ENCODE data around the gene EXTL2. TPM values are rescaled to one million over a fixed set of nuclear protein-coding genes. Genes with fewer than 3 reads are reported as not detected.
"Not testable (repeated sequence)": the region's sequence is repeated elsewhere in the genome, so short reads cannot be mapped to it uniquely, and the experiment has no call there.

Gene EXTL2
- total RNA-seq, 1 experiment from 2014 or later, result 15.2 TPM

DNA sequence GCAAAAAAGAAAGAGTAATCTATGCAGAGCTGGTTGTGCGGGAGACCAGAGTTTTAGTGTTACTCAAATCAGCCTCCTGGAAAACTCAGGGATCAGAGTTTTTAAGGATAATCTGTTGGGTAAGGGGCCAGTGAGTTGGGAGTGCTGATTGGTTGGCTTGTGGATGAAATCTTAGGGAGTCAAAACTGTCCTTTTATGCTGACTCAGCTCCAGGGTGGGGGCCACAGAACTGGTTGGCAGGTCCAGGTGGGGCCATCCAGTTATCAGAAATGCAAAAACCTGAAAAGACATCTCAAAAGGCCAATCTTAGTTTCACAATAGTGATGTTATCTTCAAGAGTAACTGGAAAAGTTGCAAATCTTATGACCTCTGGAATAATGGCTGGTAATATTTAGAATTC, 3.3 kb downstream of the EXTL2 start:
- CTCF ChIA-PET, result interaction anchor here (0.6 to 0.7 kb wide), 2 partner anchors 23 kb away, joined by 3 read pairs; no protein-coding TSS in a partner anchor
- Mint-ChIP-seq H3K4me3 (ENCODE audit: unreplicated experiment) (no peak overlapping the region), H3K36me3 (ENCODE audit: insufficient read depth, unreplicated experiment) (peaks cover 20% of the 10 kb centered on the region), H3K9me3 (ENCODE audit: unreplicated experiment) (peaks cover 8% of the 10 kb centered on the region), H3K4me1 (ENCODE audit: insufficient read depth, unreplicated experiment) (peaks cover 6% of the 10 kb centered on the region), H3K27me3 (ENCODE audit: insufficient read depth, unreplicated experiment) (no peaks in the 10 kb centered on the region), H3K27ac (ENCODE audit: low read depth, unreplicated experiment) (no peak overlapping the region)
- DNase-seq (ENCODE audit: unreplicated experiment), result no peak
- intact Hi-C loops (cut with micrococcal nuclease), result loop anchor here (10.0 kb wide), 1 partner anchor 757 kb away; the partner anchor contains the start of genes SASS6 and TRMT13
- no TSS peak for BruUV-seq (replicated peaks)
- POLR2A ChIA-PET, result interaction anchor here (0.6 kb wide), 1 partner anchor 44 kb away, joined by 3 read pairs; no protein-coding TSS in a partner anchor
- TF ChIP-seq CTCF (IDR thresholded peaks at IDR 0.05; ENCODE audit: unreplicated experiment), result no peak

DNA sequence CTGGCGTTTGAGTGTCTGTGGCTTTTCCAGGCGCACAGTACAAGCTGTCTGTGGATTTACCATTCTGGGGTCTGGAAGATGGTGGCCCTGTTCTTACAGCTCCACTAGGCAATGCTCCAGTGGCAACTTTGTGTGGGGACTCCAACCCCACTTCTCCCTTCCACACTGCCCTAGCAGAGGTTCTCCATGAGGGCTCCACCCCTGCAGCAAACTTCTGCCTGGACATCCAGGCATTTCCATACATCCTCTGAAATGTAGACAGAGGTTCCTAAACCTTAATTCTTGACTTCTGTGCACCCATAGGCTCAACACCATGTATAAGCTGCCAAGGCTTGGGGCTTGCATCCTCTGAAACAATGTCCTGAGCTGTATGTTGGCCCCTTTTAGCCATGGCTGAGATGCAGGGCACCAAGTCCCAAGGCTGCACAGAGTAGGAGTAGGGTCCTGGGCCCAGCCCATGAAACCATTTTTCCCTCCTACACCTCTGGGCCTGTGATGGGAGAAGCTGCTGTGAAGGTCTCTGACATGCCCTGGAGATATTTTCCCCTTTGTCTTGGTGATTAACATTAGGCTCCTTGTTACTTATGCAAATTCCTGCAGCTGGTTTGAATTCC, 4.7 kb downstream of the EXTL2 start:
- H3K4me3 Mint-ChIP-seq (ENCODE audit: unreplicated experiment); H3K4me1 Mint-ChIP-seq (ENCODE audit: insufficient read depth, unreplicated experiment); DNase-seq (ENCODE audit: unreplicated experiment); H3K27me3 Mint-ChIP-seq (ENCODE audit: insufficient read depth, unreplicated experiment); H3K27ac Mint-ChIP-seq (ENCODE audit: low read depth, unreplicated experiment); CTCF ChIA-PET; H3K9me3 Mint-ChIP-seq (ENCODE audit: unreplicated experiment); BruUV-seq (replicated peaks): not testable (repeated sequence)
- peaks cover 20% of the 10 kb centered on the region for H3K36me3 Mint-ChIP-seq (ENCODE audit: insufficient read depth, unreplicated experiment)
- POLR2A ChIA-PET, result interaction anchor here (0.6 kb wide), 1 partner anchor 35 kb away, joined by 4 read pairs; no protein-coding TSS in a partner anchor
- intact Hi-C loops (cut with micrococcal nuclease), result loop anchor here (10.0 kb wide), 1 partner anchor 755 kb away; the partner anchor contains the start of genes SASS6 and TRMT13

DNA sequence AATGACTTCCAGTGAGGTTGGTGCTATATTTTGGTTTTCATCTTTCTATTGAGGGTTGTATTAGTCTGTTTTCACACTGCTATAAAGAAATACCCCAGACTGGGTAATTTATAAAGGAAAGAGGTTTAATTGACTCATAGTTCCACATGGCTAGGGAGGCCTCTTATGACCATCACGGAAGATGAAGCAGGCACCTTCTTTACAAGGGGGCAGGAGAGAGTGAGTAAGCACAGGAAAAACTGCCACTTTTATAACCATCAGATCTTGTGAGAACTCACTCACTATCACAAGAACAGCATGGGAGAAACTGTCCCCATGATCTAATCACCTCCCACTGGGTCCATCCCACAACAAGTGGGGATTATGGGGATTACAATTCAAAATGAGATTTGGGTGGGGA, 5.6 kb downstream of the EXTL2 start:
- BruUV-seq (replicated peaks); H3K4me3 Mint-ChIP-seq (ENCODE audit: unreplicated experiment); intact Hi-C loops (cut with micrococcal nuclease); CTCF ChIA-PET; H3K27me3 Mint-ChIP-seq (ENCODE audit: insufficient read depth, unreplicated experiment); H3K27ac Mint-ChIP-seq (ENCODE audit: low read depth, unreplicated experiment); POLR2A ChIA-PET; DNase-seq (ENCODE audit: unreplicated experiment); H3K9me3 Mint-ChIP-seq (ENCODE audit: unreplicated experiment): not testable (repeated sequence)
- Mint-ChIP-seq H3K4me1 (ENCODE audit: insufficient read depth, unreplicated experiment) (peaks cover 12% of the 10 kb centered on the region), H3K36me3 (ENCODE audit: insufficient read depth, unreplicated experiment) (peaks cover 20% of the 10 kb centered on the region)

DNA sequence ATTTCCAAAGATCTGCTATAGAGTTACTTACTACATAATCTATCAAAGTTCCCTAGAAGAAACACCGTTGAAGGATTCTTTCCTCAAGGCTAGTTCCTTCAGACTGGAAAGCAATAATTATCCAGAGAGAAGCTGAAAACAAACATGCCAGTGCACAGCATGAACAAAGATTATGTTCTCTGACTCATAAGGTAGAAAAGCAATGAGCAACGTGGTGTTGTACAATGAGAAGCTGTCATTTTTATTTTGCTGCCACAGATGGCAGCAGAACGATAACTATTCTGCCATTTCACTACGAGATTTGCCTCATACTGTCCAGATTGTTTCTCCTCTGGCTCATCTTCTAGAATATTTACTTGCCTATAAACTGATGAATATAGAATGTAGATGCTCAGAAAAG, 10.7 kb downstream of the EXTL2 start:
- no TSS peak for BruUV-seq (replicated peaks)
- DNase-seq (ENCODE audit: unreplicated experiment), result peak; percentile 68
- CTCF ChIA-PET, result interaction anchor here (0.6 to 3.8 kb wide), 12 partner anchors 11 to 1105 kb away, joined by 3 to 20 read pairs (median 4); partner anchors contain the start of gene EXTL2
- Mint-ChIP-seq H3K36me3 (ENCODE audit: insufficient read depth, unreplicated experiment) (peaks cover 14% of the 10 kb centered on the region), H3K4me3 (ENCODE audit: unreplicated experiment) (no peak overlapping the region), H3K4me1 (ENCODE audit: insufficient read depth, unreplicated experiment) (peaks cover 19% of the 10 kb centered on the region), H3K27me3 (ENCODE audit: insufficient read depth, unreplicated experiment) (no peaks in the 10 kb centered on the region), H3K9me3 (ENCODE audit: unreplicated experiment) (no peaks in the 10 kb centered on the region), H3K27ac (ENCODE audit: low read depth, unreplicated experiment) (peak overlapping the region; percentile 21)
- intact Hi-C loops (cut with micrococcal nuclease), result loop anchor here (1.0 kb wide), 1 partner anchor 404 kb away; no protein-coding TSS in a partner anchor
- TF ChIP-seq CTCF (IDR thresholded peaks at IDR 0.05; ENCODE audit: unreplicated experiment), result peak; percentile 15
- POLR2A ChIA-PET, result interaction anchor here (0.5 to 8.1 kb wide), 6 partner anchors 8 to 1128 kb away, joined by 3 to 139 read pairs (median 4); partner anchors contain the start of genes EXTL2, FRRS1 and SLC30A7

DNA sequence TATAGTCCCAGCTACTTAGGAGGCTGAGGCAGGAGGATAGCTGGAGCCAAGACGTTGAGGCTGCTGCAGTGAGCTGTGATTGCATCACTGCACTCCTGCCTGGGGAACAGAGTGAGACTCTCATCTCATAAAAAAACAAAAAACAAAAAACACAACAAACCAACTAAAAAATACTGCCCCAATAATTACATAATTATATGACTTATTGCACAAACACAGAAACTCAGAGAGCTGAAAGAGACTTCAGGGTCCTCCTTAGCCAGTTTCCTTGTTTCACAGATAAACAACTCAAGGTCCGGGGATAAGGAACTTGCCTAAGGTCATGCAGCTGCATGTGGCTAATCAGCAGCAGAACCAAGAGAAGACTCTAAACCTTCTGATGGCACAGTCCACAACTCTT, 11.9 kb downstream of the EXTL2 start:
- Mint-ChIP-seq H3K27ac (ENCODE audit: low read depth, unreplicated experiment) (no peak overlapping the region), H3K4me3 (ENCODE audit: unreplicated experiment) (no peak overlapping the region), H3K9me3 (ENCODE audit: unreplicated experiment) (no peaks in the 10 kb centered on the region), H3K36me3 (ENCODE audit: insufficient read depth, unreplicated experiment) (peaks cover 10% of the 10 kb centered on the region), H3K4me1 (ENCODE audit: insufficient read depth, unreplicated experiment) (peaks cover 19% of the 10 kb centered on the region), H3K27me3 (ENCODE audit: insufficient read depth, unreplicated experiment) (no peaks in the 10 kb centered on the region)
- ChIA-PET CTCF (interaction anchor here (0.5 to 1.7 kb wide), 7 partner anchors 14 to 423 kb away, joined by 3 to 7 read pairs (median 3); no protein-coding TSS in a partner anchor), POLR2A (interaction anchor here (0.8 to 8.1 kb wide), 4 partner anchors 13 to 1117 kb away, joined by 3 to 139 read pairs (median 3); partner anchors contain the start of genes EXTL2, FRRS1 and SLC30A7)
- no TSS peak for BruUV-seq (replicated peaks)
- intact Hi-C loops (cut with micrococcal nuclease), result no loop called here
- no peak for DNase-seq (ENCODE audit: unreplicated experiment)
- TF ChIP-seq CTCF (IDR thresholded peaks at IDR 0.05; ENCODE audit: unreplicated experiment), result no peak
